ENCODE measurements around the gene SLC25A21.
A peak's percentile ranks its signal among the peaks of the same experiment; 100 is the strongest.
"Not testable (repeated sequence)": the region's sequence is repeated elsewhere in the genome, so short reads cannot be mapped to it uniquely, and the experiment has no call there.

Gene SLC25A21

GRCh38 chr14:37172024-37172869 is at the start of gene SLC25A21:
Gene SLC25A21 (minus strand): TSS chr14:37172606.
- DNase-seq (ENCODE audit: low spot score) = peak; percentile 75

DNA sequence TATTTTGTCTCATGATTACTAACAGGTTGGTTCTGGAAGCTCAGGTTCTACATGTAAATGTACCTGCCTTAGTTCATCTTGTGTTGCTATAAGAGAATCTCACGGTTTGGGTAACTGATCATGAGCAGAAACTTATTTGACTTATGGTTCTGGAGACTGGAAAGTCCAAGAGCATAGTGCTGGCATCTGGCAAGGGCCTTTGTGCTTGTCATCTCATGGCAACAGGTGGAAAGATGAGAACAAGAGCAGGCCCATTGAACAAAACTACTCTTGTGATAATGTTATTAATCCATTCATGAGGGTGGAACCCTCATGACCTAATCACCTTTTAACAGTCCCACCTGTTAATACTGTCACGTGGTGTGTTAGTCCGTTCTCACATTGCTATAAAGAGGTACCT is 48.7 kb upstream of the SLC25A21 start:
- DNase-seq (ENCODE audit: low spot score) = no peak

DNA sequence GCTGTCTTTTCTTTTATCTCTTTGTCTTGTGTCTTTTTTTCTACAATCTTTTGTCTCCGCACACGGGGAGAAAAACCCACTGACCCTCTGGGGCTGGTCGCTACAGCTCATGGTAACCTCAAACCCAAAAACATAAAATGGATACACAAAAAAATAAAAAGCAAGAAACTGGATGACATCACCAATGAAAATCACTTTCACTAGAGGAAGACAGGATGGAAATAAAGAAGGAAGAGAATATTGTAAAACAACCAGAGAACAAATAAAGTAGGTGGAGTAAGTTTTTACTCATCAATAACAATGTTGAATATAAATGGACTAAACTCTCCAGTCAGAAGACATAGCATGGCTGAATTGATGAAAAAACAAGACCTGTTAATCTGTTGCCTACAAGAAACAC is 42.9 kb upstream of the SLC25A21 start:
- DNase-seq (ENCODE audit: low spot score) = no peak

GRCh38 chr14:37213016-37213415 is 40.6 kb upstream of the SLC25A21 start:
- DNase-seq (ENCODE audit: low spot score) = no peak

- DNase-seq (ENCODE audit: low spot score) = no peak
Observed at GRCh38 chr14:37210448-37210847, 38.0 kb upstream of the SLC25A21 start.

GRCh38 chr14:37209617-37210016 is 37.2 kb upstream of the SLC25A21 start:
- DNase-seq (ENCODE audit: low spot score) = not testable (repeated sequence)

DNA sequence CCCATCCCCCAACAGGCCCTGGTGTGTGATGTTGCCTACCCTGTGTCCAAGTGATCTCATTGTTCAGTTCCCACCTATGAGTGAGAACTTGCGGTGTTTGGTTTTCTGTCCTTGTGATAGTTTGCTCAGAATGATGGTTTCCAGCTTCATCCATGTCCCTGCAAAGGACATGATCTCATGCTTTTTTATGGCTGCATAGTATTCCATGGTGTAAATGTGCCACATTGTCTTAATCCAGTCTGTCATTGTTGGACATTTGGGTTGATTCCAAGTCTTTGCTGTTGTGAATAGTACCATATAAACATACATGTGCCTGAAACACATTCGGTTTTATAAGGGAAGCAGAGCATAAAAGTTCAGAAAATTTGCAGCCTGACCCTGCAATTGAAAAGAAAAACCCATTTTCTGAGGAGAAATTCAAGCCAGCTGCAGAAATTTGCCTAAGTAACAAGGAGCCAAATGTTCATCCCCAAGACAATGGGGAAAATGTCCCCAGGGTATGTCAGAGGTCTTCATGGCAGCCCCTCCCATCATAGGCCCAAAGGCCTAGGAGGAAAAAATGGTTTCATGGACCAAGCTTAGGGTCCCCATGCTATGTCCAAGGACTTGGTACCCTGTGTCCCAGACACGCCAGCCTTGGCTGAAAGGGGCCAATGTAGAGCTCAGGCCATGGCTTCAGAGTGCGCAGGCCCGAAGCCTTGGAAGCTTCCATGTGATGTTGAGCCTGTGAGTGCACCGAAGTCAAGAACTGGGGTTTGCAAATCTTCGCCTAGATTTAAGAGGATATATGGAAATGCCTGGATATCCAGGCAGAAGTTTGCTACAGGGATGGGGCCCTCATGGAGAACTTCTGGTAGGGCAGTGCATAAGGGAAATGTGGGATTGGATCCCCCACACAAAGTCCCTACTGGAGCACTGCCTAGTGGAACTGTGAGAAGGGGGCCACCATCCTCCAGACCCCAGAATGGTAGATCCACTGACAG is 33.5 kb upstream of the SLC25A21 start:
- DNase-seq (ENCODE audit: low spot score) = not testable (repeated sequence)

DNA sequence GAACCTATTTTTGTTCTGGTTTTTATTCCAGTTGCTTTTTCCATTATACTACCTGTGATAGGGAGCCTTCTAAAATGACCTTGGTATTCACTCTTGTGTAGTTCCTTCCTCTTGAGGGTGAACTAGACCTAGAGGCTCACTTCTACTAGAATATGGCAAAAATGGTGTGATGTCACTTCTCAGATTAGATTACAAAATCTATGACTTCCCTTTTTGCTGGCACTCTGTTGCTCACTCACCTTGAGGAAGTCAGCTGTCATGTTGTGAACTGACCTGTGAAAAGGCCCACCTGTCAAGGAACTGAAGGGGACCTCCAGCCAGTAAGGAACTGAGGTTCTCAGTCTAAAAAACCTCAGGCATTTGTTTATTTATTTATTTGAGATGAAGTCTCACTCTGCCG is 31.0 kb upstream of the SLC25A21 start:
- no peak for DNase-seq (ENCODE audit: low spot score)

DNA sequence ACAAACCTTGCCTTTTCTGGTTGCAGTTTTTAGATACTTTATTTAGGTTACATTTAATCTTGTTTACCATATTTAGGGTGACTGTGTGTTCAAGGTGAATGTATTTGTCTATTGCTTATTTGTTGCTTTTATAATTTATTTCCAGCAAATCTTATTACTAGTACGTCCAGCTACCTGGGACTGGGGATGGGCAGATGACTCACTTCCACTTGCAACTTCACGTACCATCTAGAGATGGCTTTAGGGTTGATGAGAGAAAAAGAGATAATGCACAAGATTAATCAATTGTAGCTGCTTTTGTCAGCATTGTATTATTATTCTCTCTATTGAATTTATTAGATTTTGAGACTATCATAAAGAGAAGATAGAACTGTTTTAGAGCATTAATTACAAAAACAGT is 30.4 kb upstream of the SLC25A21 start:
- DNase-seq (ENCODE audit: low spot score) = no peak

- no peak for DNase-seq (ENCODE audit: low spot score)
Observed at GRCh38 chr14:37202265-37202664, 29.9 kb upstream of the SLC25A21 start.

GRCh38 chr14:37201724-37202123 is 29.3 kb upstream of the SLC25A21 start:
- no peak for DNase-seq (ENCODE audit: low spot score)

DNA sequence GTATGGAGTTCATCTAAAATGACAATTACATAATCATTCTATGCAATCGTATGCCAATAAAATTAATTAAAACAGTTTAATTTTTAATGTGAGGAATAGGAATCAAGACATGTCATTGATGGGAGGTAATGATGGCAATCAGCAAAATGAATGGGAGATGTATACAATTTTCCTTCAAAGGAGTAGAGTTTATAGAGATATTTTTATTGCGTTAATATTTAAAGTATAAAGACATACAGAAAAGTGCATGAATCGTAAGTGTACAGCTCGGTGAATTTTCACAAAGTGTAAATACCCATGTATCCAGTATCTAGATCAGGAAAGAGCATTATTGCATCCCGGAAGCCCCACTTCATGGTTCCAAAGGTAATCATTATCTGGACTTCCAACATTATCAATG is 26.5 kb upstream of the SLC25A21 start:
- no peak for DNase-seq (ENCODE audit: low spot score)

DNA sequence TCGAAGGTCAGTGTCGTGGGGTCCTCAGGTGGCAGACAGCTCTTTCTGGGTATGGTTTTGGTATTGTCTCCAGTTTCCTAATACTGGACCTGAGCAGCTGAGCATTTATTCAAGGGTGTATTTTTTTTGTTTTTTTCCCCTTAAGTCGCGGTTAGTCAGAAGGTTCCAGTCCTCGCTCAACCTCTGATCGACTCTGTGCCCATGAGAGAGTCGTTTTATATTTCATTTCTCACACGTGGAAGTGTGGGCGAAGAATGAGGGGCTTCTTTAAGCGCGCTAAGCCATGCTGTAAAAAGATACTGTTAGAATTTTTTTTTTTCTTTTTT is 25.8 kb upstream of the SLC25A21 start:
- DNase-seq (ENCODE audit: low spot score) = no peak

GRCh38 chr14:37197421-37198272 is 25.2 kb upstream of the SLC25A21 start, which contains the start of gene MIPOL1:
Gene MIPOL1 (plus strand): TSS chr14:37197937. CDS start chr14:37247889, 49,952 bp downstream.
- peak; percentile 85 for DNase-seq (ENCODE audit: low spot score)

DNA sequence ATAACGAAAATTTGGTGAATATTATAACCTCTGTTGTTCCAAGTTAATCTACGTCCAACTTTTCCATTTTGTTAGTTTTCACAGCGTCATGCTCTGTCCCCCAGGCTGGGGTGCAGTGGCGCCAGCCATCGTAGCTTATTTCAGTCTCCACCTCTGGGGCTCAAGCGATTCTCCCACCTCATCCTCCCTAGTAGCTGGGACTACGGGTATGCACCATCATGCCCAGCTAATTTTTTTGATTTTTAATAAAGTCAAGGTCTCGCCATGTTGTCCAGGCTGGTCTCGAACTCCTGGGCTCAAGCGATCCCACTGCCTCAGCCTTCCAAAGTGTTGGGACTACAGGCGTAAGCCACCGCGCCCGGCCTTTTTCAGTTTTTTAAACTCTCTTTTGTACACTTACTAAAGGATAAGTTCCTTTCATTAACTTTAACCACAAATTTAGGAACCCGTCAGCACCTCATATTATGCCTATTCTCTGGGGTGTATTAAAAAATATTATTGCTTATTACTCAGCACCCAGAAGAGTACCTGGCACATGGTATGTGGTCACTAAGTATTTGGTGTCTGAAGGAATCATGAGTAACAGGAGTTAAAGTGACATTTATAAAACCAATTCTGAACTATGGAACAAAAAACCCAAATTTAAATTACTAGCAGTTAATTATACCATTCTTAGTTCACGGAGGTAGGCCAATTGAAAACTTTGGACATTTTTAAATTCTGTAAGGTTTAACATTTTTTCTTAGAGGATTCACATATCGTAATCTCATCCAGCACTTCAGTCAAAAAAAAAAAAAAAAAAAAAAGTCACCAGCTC is 24.4 kb upstream of the SLC25A21 start:
- DNase-seq (ENCODE audit: low spot score) = no peak

DNA sequence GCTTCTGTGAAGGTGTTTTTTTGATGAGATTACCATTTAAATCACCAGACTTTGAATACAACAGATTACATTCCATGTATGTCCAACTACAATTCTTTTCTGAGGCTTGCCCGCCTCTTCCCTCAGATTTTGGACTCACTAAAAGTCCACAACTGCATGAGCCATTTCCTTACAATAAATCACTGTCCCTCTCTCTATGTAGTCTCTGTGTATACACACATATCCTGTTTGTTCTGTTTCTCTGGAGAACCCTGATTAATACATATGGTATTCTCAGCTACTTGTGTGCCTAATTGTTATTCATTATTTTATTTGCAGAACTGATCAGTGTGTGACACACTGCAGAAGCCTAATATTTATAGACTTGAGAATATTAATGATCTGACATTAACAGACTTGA is 22.9 kb upstream of the SLC25A21 start:
- DNase-seq (ENCODE audit: low spot score) = no peak

DNA sequence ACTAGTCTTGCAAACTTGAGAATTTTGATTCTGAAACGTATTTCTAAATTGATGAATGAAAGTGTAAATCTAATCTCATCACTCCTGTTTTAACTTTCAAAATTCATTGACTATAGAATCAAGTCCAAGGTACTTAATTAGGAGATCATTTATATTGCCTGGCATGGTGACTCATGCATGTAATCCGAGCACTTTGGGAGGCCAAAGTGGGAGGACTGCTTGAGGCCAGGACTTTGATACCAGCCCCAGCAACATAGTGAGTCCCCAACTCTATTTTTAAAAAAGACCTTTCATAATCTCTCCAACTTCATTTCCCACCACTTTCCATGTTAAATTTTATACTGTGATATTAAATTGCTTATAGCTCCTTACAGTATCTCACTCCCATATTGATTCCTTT is 22.3 kb upstream of the SLC25A21 start:
- no peak for DNase-seq (ENCODE audit: low spot score)

DNA sequence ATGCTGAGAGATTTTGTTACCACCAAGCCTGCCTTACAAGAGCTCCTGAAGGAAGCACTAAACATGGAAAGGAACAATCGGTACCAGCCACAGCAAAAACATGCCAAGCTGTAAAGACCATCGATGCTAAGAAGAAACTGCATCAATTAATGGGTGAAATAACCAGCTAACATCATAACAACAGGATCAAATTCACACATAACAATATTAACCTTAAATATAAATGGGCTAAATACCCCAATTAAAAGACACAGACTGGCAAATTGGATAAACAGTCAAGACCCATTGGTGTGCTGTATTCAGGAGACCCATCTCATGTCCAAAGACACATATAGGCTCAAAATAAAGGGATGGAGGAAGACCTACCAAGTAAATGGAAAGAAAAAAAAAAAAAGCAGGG is 17.3 kb upstream of the SLC25A21 start:
- DNase-seq (ENCODE audit: low spot score) = not testable (repeated sequence)

GRCh38 chr14:37187840-37188577 is 15.6 kb upstream of the SLC25A21 start:
- not testable (repeated sequence) for DNase-seq (ENCODE audit: low spot score)

GRCh38 chr14:37187294-37187693 is 14.9 kb upstream of the SLC25A21 start:
- DNase-seq (ENCODE audit: low spot score) = no peak

All from hematopoietic multipotent progenitor cell treated with erythropoietin and hydrocortisone succinate and interleukin-3 and kit ligand, for 15 days (in vitro differentiated cells).